HepG2 (cell line): ENCODE measurements around the gene OR1I1.

Source experiments
- ZNF274 ChIP-seq: sonication (generic); formaldehyde crosslinking; IDR thresholded peaks from 2 replicates; pipeline ENCODE4 v1.5.1; 2020; ENCODE audit warnings: mild to moderate bottlenecking, missing genetic modification reagents
- ZNF460 ChIP-seq: sonication (generic); formaldehyde crosslinking; IDR thresholded peaks from 2 replicates; pipeline ENCODE4 v1.5.1; 2020; ENCODE audit warnings: missing genetic modification reagents, mild to moderate bottlenecking, borderline replicate concordance
- TF ChIP-seq, protein P1 (sequence below), 2 experiments: IDR thresholded peaks; 2 replicates each; pipeline ENCODE4 v1.6.1; 2011 to 2012; ENCODE audit warnings: low read length in 2 of 2, borderline replicate concordance in 1 of 2, low read depth in 1 of 2, mild to moderate bottlenecking in 1 of 2, moderate library complexity in 1 of 2
- TF ChIP-seq, protein P2 (sequence below): IDR thresholded peaks from 2 replicates; pipeline ENCODE4 v1.6.1; 2012; ENCODE audit warnings: low read length, improper control_type of control experiment

DNA sequence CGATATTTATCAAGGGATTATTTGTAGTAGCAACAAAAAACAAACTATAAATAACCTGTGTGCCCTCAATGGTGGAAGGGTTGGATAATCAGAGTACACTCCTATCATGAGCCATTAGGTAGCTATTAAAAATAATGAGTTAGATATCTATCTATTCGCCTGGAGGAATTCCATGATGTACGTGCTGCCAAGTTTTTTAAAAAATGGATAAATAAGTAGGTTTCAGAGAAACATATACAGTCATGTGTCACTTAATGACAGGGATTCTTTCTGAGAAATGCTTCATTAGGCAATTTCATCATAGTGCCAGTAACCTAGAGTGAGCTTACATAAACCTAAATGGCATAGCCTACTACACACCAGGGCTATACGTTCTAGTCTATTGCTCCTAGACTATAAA is 6.2 kb upstream of the OR1I1 start:
- TF ChIP-seq ZNF460 = no peak
- TF ChIP-seq, protein P1, sequence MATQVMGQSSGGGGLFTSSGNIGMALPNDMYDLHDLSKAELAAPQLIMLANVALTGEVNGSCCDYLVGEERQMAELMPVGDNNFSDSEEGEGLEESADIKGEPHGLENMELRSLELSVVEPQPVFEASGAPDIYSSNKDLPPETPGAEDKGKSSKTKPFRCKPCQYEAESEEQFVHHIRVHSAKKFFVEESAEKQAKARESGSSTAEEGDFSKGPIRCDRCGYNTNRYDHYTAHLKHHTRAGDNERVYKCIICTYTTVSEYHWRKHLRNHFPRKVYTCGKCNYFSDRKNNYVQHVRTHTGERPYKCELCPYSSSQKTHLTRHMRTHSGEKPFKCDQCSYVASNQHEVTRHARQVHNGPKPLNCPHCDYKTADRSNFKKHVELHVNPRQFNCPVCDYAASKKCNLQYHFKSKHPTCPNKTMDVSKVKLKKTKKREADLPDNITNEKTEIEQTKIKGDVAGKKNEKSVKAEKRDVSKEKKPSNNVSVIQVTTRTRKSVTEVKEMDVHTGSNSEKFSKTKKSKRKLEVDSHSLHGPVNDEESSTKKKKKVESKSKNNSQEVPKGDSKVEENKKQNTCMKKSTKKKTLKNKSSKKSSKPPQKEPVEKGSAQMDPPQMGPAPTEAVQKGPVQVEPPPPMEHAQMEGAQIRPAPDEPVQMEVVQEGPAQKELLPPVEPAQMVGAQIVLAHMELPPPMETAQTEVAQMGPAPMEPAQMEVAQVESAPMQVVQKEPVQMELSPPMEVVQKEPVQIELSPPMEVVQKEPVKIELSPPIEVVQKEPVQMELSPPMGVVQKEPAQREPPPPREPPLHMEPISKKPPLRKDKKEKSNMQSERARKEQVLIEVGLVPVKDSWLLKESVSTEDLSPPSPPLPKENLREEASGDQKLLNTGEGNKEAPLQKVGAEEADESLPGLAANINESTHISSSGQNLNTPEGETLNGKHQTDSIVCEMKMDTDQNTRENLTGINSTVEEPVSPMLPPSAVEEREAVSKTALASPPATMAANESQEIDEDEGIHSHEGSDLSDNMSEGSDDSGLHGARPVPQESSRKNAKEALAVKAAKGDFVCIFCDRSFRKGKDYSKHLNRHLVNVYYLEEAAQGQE (IDR thresholded peaks at IDR 0.05; ENCODE audit: borderline replicate concordance in 1 of 2, low read depth in 1 of 2, low read length in 2 of 2) = no peak
- TF ChIP-seq, protein P2, sequence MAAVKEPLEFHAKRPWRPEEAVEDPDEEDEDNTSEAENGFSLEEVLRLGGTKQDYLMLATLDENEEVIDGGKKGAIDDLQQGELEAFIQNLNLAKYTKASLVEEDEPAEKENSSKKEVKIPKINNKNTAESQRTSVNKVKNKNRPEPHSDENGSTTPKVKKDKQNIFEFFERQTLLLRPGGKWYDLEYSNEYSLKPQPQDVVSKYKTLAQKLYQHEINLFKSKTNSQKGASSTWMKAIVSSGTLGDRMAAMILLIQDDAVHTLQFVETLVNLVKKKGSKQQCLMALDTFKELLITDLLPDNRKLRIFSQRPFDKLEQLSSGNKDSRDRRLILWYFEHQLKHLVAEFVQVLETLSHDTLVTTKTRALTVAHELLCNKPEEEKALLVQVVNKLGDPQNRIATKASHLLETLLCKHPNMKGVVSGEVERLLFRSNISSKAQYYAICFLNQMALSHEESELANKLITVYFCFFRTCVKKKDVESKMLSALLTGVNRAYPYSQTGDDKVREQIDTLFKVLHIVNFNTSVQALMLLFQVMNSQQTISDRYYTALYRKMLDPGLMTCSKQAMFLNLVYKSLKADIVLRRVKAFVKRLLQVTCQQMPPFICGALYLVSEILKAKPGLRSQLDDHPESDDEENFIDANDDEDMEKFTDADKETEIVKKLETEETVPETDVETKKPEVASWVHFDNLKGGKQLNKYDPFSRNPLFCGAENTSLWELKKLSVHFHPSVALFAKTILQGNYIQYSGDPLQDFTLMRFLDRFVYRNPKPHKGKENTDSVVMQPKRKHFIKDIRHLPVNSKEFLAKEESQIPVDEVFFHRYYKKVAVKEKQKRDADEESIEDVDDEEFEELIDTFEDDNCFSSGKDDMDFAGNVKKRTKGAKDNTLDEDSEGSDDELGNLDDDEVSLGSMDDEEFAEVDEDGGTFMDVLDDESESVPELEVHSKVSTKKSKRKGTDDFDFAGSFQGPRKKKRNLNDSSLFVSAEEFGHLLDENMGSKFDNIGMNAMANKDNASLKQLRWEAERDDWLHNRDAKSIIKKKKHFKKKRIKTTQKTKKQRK = no peak
- no peak for TF ChIP-seq ZNF274 (CRISPR knock-in tag)
